ENCODE data around the gene SLFNL1.

The SLFNL1 gene

GRCh38 chr1:40966417-40966816, 55.1 kb downstream of the SLFNL1 start:
- no peaks in the 10 kb centered on the region for H3K9me3 ChIP-seq (ENCODE audit: control insufficient read depth in 1 of 2, low read length in 2 of 2)
- H3K9ac ChIP-seq (ENCODE audit: low read depth in 1 of 2, low read length in 2 of 2): no peak overlapping the region
- no peaks in the 10 kb centered on the region for H3K36me3 ChIP-seq (ENCODE audit: control insufficient read depth in 1 of 2, insufficient read depth in 2 of 2, low read length in 2 of 2)
- H3K27ac ChIP-seq (ENCODE audit: low read depth, low read length): no peak overlapping the region
- no peaks in the 10 kb centered on the region for H3K4me1 ChIP-seq (ENCODE audit: control insufficient read depth in 1 of 2, insufficient read depth in 2 of 2, low read length in 2 of 2)
- no peaks in the 10 kb centered on the region for H3K27me3 ChIP-seq (ENCODE audit: control insufficient read depth in 1 of 2, insufficient read depth in 2 of 2, low read length in 2 of 2)
- no peak overlapping the region for H3K4me3 ChIP-seq (ENCODE audit: low read depth in 1 of 2, low read length in 2 of 2)

Data from duodenal mucosa (tissue), 2 donors.